Inferior parietal cortex (tissue), 1 donor: Measurements from ENCODE around the gene TUBG2.

ENCODE experiments used
- DNase-seq: peaks from one replicate; pipeline ENCODE4 v3.0.0-alpha.2; 2016; ENCODE audit errors: extremely low spot score

TUBG2 gene

GRCh38 chr17:42676424-42677011, 17.4 kb downstream of the TUBG2 start, which contains the start of gene PLEKHH3:
PLEKHH3 (minus strand) TSS chr17:42676994; CDS start chr17:42676563, 431 bp downstream.
- no peak for DNase-seq

- peak; percentile 98 for DNase-seq
These were observed 18.2 kb downstream of the TUBG2 start for GRCh38 chr17:42677012-42677857.

GRCh38 chr17:42677921-42678781, 19.1 kb downstream of the TUBG2 start:
- DNase-seq: peak; percentile 81

- DNase-seq: no peak
These were observed 19.9 kb downstream of the TUBG2 start for GRCh38 chr17:42678951-42679491.

GRCh38 chr17:42679492-42680330, 20.6 kb downstream of the TUBG2 start:
- DNase-seq: no peak

GRCh38 chr17:42680331-42680808, 21.3 kb downstream of the TUBG2 start:
- DNase-seq: no peak

GRCh38 chr17:42681976-42682721, 23.1 kb downstream of the TUBG2 start, which contains the start of gene CNTNAP1:
CNTNAP1 (plus strand) TSS chr17:42682531; CDS start chr17:42682830, 299 bp downstream.
- no peak for DNase-seq

GRCh38 chr17:42682722-42683403, 23.8 kb downstream of the TUBG2 start:
- DNase-seq: no peak

- DNase-seq: no peak
These were observed 24.4 kb downstream of the TUBG2 start for GRCh38 chr17:42683407-42684034.

- DNase-seq: no peak
These were observed 26.0 kb downstream of the TUBG2 start for GRCh38 chr17:42684929-42685556.

GRCh38 chr17:42685831-42686230, 26.7 kb downstream of the TUBG2 start:
- no peak for DNase-seq

GRCh38 chr17:42686520-42687128, 27.5 kb downstream of the TUBG2 start:
- no peak for DNase-seq

- no peak for DNase-seq
These were observed 28.7 kb downstream of the TUBG2 start for GRCh38 chr17:42687707-42688320.

- no peak for DNase-seq
These were observed 31.5 kb downstream of the TUBG2 start for GRCh38 chr17:42690596-42690995.

- DNase-seq: no peak
These were observed 32.0 kb downstream of the TUBG2 start for GRCh38 chr17:42691021-42691545.

GRCh38 chr17:42692489-42692888, 33.4 kb downstream of the TUBG2 start:
- DNase-seq: no peak

- DNase-seq: no peak
These were observed 35.4 kb downstream of the TUBG2 start for GRCh38 chr17:42694524-42694923.
